ENCODE measurements around the gene PANK2.
"Not testable (repeated sequence)": the region's sequence is repeated elsewhere in the genome, so short reads cannot be mapped to it uniquely, and the experiment has no call there.

PANK2 gene

GRCh38 chr20:3902446-3902845, 13.3 kb downstream of the PANK2 start:
- no peak for DNase-seq

DNA sequence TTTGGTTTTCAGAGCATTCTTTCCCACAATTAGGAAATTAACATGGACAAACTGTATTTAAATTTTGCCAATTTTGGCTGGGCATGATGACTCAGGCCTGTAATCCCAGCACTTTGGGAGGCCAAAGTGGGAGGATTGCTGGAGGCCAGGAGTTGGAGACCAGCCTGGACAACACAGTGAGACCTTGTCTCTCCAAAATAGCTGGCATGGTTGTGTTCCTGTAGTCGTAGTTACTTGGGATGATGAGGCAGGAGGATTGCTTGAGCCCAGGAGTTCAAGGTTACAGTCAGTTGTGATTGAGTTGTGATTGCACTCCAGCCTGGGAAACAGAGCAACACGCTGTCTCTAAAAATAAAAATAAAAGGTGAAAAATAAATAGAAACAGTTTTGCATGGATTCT, 15.0 kb downstream of the PANK2 start:
- DNase-seq = no peak

DNA sequence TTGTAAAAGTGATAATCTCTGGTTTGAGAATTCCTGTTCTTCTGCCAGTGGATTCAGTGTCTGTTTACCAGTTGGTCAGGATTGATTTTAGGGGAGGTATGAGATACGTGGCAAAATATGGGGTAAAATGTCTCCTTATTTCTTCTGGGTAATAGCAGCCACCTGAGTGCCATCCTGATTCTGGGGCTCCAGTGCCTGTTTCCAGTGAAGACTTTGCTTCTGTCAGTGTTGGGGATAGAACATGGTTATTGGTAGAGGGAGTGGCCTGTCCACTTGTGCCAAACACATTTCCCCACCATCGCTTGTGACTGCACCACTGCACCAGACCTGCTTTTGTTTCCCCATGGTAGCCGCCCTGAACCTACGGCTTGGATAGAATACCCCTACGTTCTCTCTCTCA, 15.7 kb downstream of the PANK2 start:
- no peak for DNase-seq

- not testable (repeated sequence) for DNase-seq
These were observed 17.8 kb downstream of the PANK2 start for GRCh38 chr20:3906744-3907721.

GRCh38 chr20:3908667-3909066, 19.5 kb downstream of the PANK2 start:
- DNase-seq = no peak

GRCh38 chr20:3909952-3910366, 20.8 kb downstream of the PANK2 start:
- no peak for DNase-seq

GRCh38 chr20:3910853-3911252, 21.7 kb downstream of the PANK2 start:
- DNase-seq = no peak

- DNase-seq = no peak
These were observed 22.8 kb downstream of the PANK2 start for GRCh38 chr20:3911956-3912355.

DNA sequence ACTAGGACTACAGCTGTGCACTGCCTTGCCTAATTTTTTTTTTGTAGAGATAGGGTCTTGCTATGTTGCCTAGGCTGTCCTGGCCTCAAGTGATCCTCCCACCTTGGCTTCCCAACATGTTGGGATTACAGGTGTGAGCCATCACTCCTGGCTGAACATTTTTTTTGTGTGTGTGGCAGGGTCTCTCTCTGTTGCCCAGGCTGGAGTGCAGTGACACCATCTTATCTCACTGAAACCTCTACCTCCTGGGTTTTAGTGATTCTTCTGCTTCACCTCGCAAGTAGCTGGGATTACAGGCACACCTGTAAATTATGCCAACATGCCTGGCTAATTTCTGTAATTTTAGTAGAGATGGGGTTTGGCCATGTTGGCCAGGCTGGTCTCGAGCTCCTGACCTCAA, 25.3 kb downstream of the PANK2 start:
- DNase-seq = no peak

DNA sequence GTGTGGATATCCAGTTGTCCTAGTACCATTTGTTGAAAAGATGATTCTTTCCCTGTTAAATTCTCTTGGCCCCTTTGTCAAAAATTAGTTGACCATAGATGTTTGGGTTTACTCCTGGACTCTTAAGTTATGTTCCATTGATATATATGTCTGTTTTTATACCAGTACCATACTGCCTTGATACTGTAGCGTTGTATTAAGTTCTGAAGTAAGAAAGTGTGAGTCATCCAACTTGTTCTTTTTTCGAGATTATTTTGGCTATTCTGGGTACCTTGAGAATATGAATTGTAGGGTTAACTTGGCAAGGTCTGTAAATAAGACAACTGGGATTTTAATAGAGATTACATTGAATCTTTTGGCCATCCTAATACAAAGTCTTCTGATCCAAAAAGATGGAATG, 26.5 kb downstream of the PANK2 start:
- no peak for DNase-seq

- no peak for DNase-seq
These were observed 27.2 kb downstream of the PANK2 start for GRCh38 chr20:3916364-3916763.

DNA sequence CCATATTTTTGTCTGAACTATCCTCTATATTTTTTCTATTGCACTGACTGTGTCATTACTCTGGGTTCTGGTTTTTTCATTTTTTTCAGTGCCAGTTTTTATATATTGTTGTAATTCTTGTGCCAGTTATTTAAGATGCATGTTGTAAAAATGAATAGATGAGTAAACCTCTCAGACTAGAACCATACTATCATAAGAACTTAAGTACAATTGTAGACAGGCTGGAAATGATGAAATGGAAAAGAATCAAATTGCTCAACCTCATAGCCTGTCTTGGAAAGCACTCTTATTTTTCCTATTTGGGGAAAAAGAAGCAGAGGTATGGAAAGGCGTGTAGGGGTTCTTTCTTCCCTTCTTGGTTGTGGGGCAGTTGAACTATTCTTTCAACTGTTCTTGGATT, 30.2 kb downstream of the PANK2 start:
- DNase-seq = no peak

DNA sequence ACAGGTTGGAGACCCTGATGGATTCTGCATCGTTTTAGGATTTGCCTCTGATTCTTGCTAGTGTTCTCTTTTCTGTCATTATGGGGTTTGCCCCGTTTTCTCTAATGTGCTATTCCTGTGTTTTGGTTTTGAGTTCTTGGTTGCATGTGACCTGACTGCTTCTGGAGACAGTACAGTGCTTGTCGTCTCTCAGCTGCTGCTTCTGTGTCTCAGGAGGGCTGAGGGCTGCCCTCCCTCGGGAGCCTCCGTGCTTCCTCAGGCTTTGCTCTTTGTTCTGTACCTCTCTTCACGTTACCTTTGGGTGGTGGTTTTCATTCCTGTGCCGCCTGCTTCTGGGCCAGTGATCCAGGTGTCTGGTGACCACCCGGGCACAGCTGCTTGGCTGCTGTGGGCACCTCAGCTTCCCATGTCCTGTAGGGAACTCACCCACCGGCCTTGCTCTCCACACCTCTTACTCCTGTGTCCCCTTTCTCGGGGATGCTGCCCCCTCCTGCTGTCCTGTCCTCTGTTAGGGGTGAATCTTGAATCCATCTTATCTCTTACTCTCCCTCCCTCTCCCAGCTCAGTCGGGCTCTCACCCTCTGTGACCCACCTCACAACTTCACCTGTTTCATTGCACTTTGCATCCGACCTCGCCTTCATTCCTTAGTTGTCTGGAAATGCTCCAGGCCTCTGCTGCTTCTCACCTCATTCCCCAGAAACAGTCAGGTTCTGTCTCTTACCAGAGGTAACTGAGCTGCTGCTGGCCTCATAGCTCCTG, 33.2 kb downstream of the PANK2 start:
- no peak for DNase-seq

DNA sequence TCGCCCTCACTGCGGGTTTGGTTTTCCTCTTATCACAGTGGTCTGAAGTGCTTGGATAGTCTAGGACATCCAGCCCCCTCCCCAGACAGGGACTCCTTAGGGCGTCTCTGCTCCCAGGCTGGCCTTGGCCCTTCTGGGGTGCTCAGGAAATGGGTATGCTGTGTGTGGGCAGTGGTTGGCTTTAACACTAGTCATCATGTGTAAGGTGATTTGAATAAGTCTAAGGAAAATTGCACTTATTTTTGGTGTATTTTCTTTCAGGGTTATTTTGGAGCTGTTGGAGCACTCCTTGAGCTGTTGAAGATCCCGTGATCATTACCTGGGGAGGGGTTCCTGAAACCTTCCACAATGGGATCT, 33.8 kb downstream of the PANK2 start:
- DNase-seq = no peak

DNA sequence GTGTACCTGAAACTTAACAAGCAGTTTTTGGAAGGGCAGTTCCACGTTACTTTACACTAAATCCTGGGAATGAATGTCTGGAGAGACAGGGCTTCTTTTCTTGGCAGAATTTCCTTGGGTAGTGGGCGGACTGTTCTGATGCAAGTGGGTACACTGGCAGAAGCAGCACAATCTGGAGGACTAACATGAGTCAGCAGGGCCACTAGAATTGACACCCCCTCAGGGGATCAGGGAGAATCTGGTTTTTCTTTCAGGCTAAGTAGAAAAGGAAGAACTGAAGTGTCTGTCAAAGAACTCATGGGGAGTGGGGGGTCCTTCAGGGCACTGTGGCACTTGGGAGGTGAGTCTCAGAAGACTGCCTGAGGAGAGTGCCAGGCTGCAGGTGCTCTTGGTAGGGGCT, 34.6 kb downstream of the PANK2 start:
- no peak for DNase-seq

GRCh38 chr20:3924304-3925112, 35.3 kb downstream of the PANK2 start:
- no peak for DNase-seq

- no peak for DNase-seq
These were observed 36.0 kb downstream of the PANK2 start for GRCh38 chr20:3925113-3925695.

GRCh38 chr20:3925899-3926638, 36.9 kb downstream of the PANK2 start:
- no peak for DNase-seq

GRCh38 chr20:3927486-3928291, 38.5 kb downstream of the PANK2 start:
- DNase-seq = no peak

DNA sequence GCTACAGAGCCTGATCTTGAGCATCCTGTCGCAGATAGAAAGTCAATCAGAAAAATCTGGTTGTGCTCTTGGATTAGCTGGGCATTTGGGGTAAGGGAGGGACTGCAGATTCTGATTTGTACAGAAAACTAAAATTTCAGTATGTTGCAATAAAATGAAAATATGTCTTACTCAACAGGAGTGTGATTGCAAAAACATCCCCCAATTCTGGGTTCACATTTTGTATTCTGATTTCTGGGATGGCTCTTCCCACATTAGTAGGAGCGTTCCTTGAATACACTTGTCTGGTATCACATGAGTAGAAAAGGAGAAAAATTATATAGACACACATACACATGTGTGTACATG, 40.5 kb downstream of the PANK2 start:
- no peak for DNase-seq

All from NK-92 treated with Interleukin-12 subunit alpha and Interleukin-12 subunit beta, amount 100 ng/mL, for 24 hours (cell line).